Measurements from ENCODE around the gene GRIN2B. TPM values are rescaled to one million over a fixed set of nuclear protein-coding genes. Genes with fewer than 3 reads are reported as not detected.
A peak's percentile ranks its signal among the peaks of the same experiment; 100 is the strongest.

Gene GRIN2B
- total RNA-seq (2021) (not detected in 2 replicates), Bru-seq, nascent RNA (percentile 3 among the genes with signal in this experiment), BruChase-seq, experiment 1, labeled RNA remaining after a 2-hour chase (percentile 3 among the genes with signal in this experiment), BruChase-seq, experiment 2, labeled RNA remaining after a 6-hour chase (percentile 2 among the genes with signal in this experiment)
- long read RNA-seq, result 0 reads

- DNase-seq (ENCODE audit: low spot score), result no peak
- CTCF ChIA-PET, result interaction anchor here (0.6 kb wide), 1 partner anchor 703 kb away, joined by 4 read pairs; no protein-coding TSS in a partner anchor
- Histone ChIP-seq H3K4me1 (ENCODE audit: insufficient read depth, low read length, poor library complexity, severe bottlenecking) (peaks cover 10% of the 10 kb centered on the region), H3K9me3 (ENCODE audit: low read depth, low read length, poor library complexity, severe bottlenecking) (no peaks in the 10 kb centered on the region), H3K27me3 (replicated peaks; ENCODE audit: insufficient read depth, low read depth, low read length, poor library complexity) (peaks cover 97% of the 10 kb centered on the region), H3K4me3 (ENCODE audit: low read depth, low read length, poor library complexity, severe bottlenecking) (no peak within 1 kb of the TSS), H3K36me3 (ENCODE audit: insufficient read depth, low read length, poor library complexity, severe bottlenecking) (no peaks in the 10 kb centered on the region), H3K27ac (ENCODE audit: low read depth, low read length, poor library complexity, severe bottlenecking) (no peak within 1 kb of the TSS)
- POLR2A ChIA-PET (ENCODE audit: low non-redundant PET), result no interaction called here
- TF ChIP-seq EZH2 (IDR thresholded peaks at IDR 0.05; ENCODE audit: borderline replicate concordance, low read depth, low read length, poor library complexity, severe bottlenecking), result peak; percentile 91
- TF ChIP-seq CTCF (conservative IDR thresholded peaks at IDR 0.05; ENCODE audit: low read depth, low read length), result no peak
- intact Hi-C loops (cut with micrococcal nuclease; ENCODE audit: unreplicated experiment), result no loop called here
- no TSS peak for BruUV-seq (replicated peaks)
Observed at GRCh38 chr12:13981296-13981962, at the start of gene GRIN2B. GRIN2B (minus strand) TSS chr12:13981602; CDS start chr12:13866208, 115,394 bp downstream.

- no peak overlapping the region for H3K27ac ChIP-seq (ENCODE audit: low read depth, low read length, poor library complexity, severe bottlenecking)
Observed at GRCh38 chr12:14026537-14026936, 45.1 kb upstream of the GRIN2B start.

GRCh38 chr12:14024591-14024990, 43.2 kb upstream of the GRIN2B start:
- H3K36me3 ChIP-seq (ENCODE audit: insufficient read depth, low read length, poor library complexity, severe bottlenecking), result no peaks in the 10 kb centered on the region
- ChIA-PET POLR2A (ENCODE audit: low non-redundant PET) (no interaction called here), CTCF (interaction anchor here (0.9 kb wide), 1 partner anchor 142 kb away, joined by 10 read pairs; no protein-coding TSS in a partner anchor)
- no peak for TF ChIP-seq CTCF (conservative IDR thresholded peaks at IDR 0.05; ENCODE audit: low read depth, low read length)
- TF ChIP-seq EZH2 (IDR thresholded peaks at IDR 0.05; ENCODE audit: borderline replicate concordance, low read depth, low read length, poor library complexity, severe bottlenecking), result no peak
- no peaks in the 10 kb centered on the region for H3K4me1 ChIP-seq (ENCODE audit: insufficient read depth, low read length, poor library complexity, severe bottlenecking)
- no peak for DNase-seq (ENCODE audit: low spot score)
- BruUV-seq (replicated peaks), result no TSS peak
- H3K27me3 ChIP-seq (replicated peaks; ENCODE audit: insufficient read depth, low read depth, low read length, poor library complexity), result peaks cover 36% of the 10 kb centered on the region
- H3K27ac ChIP-seq (ENCODE audit: low read depth, low read length, poor library complexity, severe bottlenecking), result no peak overlapping the region
- H3K9me3 ChIP-seq (ENCODE audit: low read depth, low read length, poor library complexity, severe bottlenecking), result no peaks in the 10 kb centered on the region
- intact Hi-C loops (cut with micrococcal nuclease; ENCODE audit: unreplicated experiment), result no loop called here
- no peak overlapping the region for H3K4me3 ChIP-seq (ENCODE audit: low read depth, low read length, poor library complexity, severe bottlenecking)

More at GRCh38 chr12:14026537-14026936, 45.1 kb upstream of the GRIN2B start:
- no peaks in the 10 kb centered on the region for H3K9me3 ChIP-seq (ENCODE audit: low read depth, low read length, poor library complexity, severe bottlenecking)
- CTCF ChIA-PET, result no interaction called here
- POLR2A ChIA-PET (ENCODE audit: low non-redundant PET), result no interaction called here
- TF ChIP-seq EZH2 (IDR thresholded peaks at IDR 0.05; ENCODE audit: borderline replicate concordance, low read depth, low read length, poor library complexity, severe bottlenecking) (no peak), CTCF (conservative IDR thresholded peaks at IDR 0.05; ENCODE audit: low read depth, low read length) (no peak)
- H3K36me3 ChIP-seq (ENCODE audit: insufficient read depth, low read length, poor library complexity, severe bottlenecking), result no peaks in the 10 kb centered on the region
- intact Hi-C loops (cut with micrococcal nuclease; ENCODE audit: unreplicated experiment), result no loop called here
- H3K4me3 ChIP-seq (ENCODE audit: low read depth, low read length, poor library complexity, severe bottlenecking), result no peak overlapping the region
- H3K4me1 ChIP-seq (ENCODE audit: insufficient read depth, low read length, poor library complexity, severe bottlenecking), result no peaks in the 10 kb centered on the region
- DNase-seq (ENCODE audit: low spot score), result no peak
- peaks cover 50% of the 10 kb centered on the region for H3K27me3 ChIP-seq (replicated peaks; ENCODE audit: insufficient read depth, low read depth, low read length, poor library complexity)
- BruUV-seq (replicated peaks), result no TSS peak

Data from A673 (cell line).